Measurements from ENCODE around the gene CASD1. TPM values are rescaled to one million over a fixed set of nuclear protein-coding genes. Genes with fewer than 3 reads are reported as not detected.

The CASD1 gene
- total and polyA plus RNA-seq, 10 donors = 11.3 to 39.0 (median 28.5) TPM

GRCh38 chr7:94512735-94513564 lies 3.3 kb downstream of the CASD1 start:
- no peak overlapping the region for H3K4me3 ChIP-seq
- intact Hi-C loops (cut with DNase I; ENCODE audit: low total_unique reads) = no loop called here
- H3K9me3 ChIP-seq = no peaks in the 10 kb centered on the region
- H3K4me1 ChIP-seq = peaks cover 7 to 72% (median 42%) of the 10 kb centered on the region in 6 donors
- peak; percentile 28 for DNase-seq
- WGBS, 5 donors = 93 to 94% (median 94%) methylated on average over 11 of the region's 11 CpGs
- no peak overlapping the region for H3K27ac ChIP-seq
- TF ChIP-seq POLR2A (IDR thresholded peaks at IDR 0.05) (no peak), POLR2AphosphoS5 (IDR thresholded peaks at IDR 0.05) (no peak)
- TF ChIP-seq, protein P1, sequence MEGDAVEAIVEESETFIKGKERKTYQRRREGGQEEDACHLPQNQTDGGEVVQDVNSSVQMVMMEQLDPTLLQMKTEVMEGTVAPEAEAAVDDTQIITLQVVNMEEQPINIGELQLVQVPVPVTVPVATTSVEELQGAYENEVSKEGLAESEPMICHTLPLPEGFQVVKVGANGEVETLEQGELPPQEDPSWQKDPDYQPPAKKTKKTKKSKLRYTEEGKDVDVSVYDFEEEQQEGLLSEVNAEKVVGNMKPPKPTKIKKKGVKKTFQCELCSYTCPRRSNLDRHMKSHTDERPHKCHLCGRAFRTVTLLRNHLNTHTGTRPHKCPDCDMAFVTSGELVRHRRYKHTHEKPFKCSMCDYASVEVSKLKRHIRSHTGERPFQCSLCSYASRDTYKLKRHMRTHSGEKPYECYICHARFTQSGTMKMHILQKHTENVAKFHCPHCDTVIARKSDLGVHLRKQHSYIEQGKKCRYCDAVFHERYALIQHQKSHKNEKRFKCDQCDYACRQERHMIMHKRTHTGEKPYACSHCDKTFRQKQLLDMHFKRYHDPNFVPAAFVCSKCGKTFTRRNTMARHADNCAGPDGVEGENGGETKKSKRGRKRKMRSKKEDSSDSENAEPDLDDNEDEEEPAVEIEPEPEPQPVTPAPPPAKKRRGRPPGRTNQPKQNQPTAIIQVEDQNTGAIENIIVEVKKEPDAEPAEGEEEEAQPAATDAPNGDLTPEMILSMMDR (IDR thresholded peaks at IDR 0.05 in 8 of 11, conservative IDR thresholded peaks at IDR 0.05 in 3 of 11) = no peak
- H3K36me3 ChIP-seq = peaks cover 0 to 9% (median 0%) of the 10 kb centered on the region in 6 donors
- H3K27me3 ChIP-seq (replicated peaks in 1 of 7) = no peaks in the 10 kb centered on the region

- Histone ChIP-seq H3K27ac (no peak overlapping the region), H3K4me3 (no peak overlapping the region), H3K9me3 (no peaks in the 10 kb centered on the region), H3K27me3 (replicated peaks in 1 of 7) (no peaks in the 10 kb centered on the region), H3K36me3 (peaks cover 0 to 15% (median 0%) of the 10 kb centered on the region in 6 donors), H3K4me1 (peaks cover 7 to 72% (median 42%) of the 10 kb centered on the region in 6 donors)
- DNase-seq = no peak
- intact Hi-C loops (cut with DNase I; ENCODE audit: low total_unique reads) = no loop called here
- TF ChIP-seq, protein P1 (IDR thresholded peaks at IDR 0.05 in 8 of 11, conservative IDR thresholded peaks at IDR 0.05 in 3 of 11) = no peak
- TF ChIP-seq POLR2A (IDR thresholded peaks at IDR 0.05) (no peak), POLR2AphosphoS5 (IDR thresholded peaks at IDR 0.05) (no peak)
Measured at GRCh38 chr7:94513565-94513860, 3.9 kb downstream of the CASD1 start.

- peaks cover 7 to 65% (median 36%) of the 10 kb centered on the region in 6 donors for H3K4me1 ChIP-seq
- intact Hi-C loops (cut with DNase I; ENCODE audit: low total_unique reads) = no loop called here
- no peak overlapping the region for H3K27ac ChIP-seq
Measured at GRCh38 chr7:94514140-94514889, 4.7 kb downstream of the CASD1 start.

More at GRCh38 chr7:94514140-94514889, 4.7 kb downstream of the CASD1 start:
- Histone ChIP-seq H3K4me3 (no peak overlapping the region), H3K36me3 (peaks cover 0 to 23% (median 2%) of the 10 kb centered on the region in 6 donors), H3K27me3 (replicated peaks in 1 of 7) (no peaks in the 10 kb centered on the region), H3K9me3 (no peaks in the 10 kb centered on the region)
- TF ChIP-seq, protein P1 (IDR thresholded peaks at IDR 0.05 in 8 of 11, conservative IDR thresholded peaks at IDR 0.05 in 3 of 11) = no peak
- no peak for TF ChIP-seq POLR2A (IDR thresholded peaks at IDR 0.05)
- TF ChIP-seq POLR2AphosphoS5 (IDR thresholded peaks at IDR 0.05) = no peak
- 78 to 85% (median 82%) methylated on average over 4 of the region's 4 CpGs for WGBS, 5 donors
- DNase-seq = no peak
